GM12891 (cell line): Measurements from ENCODE around the gene LRP11.

Experiments used
- PAX5 ChIP-seq: IDR thresholded peaks from 2 replicates; pipeline ENCODE4 v1.6.1; 2011; ENCODE audit warnings: low read length, moderate library complexity, mild to moderate bottlenecking; ENCODE audit not compliant: insufficient read depth, severe bottlenecking
- POLR2A ChIP-seq: IDR thresholded peaks from 2 replicates; pipeline ENCODE4 v1.6.1; 2011; ENCODE audit warnings: low read depth, low read length, control low read depth
- POLR2AphosphoS5 ChIP-seq: IDR thresholded peaks from 2 replicates; pipeline ENCODE4 v1.6.1; 2011; ENCODE audit warnings: low read depth, low read length, control low read depth
- POU2F2 ChIP-seq: IDR thresholded peaks from 2 replicates; pipeline ENCODE4 v1.6.1; 2011; ENCODE audit warnings: low read depth, mild to moderate bottlenecking, control low read depth, low read length, moderate library complexity
- SPI1 ChIP-seq: IDR thresholded peaks from 2 replicates; pipeline ENCODE4 v1.6.1; 2011; ENCODE audit warnings: low read depth, low read length, control low read depth
- TAF1 ChIP-seq: IDR thresholded peaks from 2 replicates; pipeline ENCODE4 v1.6.1; 2011; ENCODE audit warnings: low read depth, low read length, control low read depth

DNA sequence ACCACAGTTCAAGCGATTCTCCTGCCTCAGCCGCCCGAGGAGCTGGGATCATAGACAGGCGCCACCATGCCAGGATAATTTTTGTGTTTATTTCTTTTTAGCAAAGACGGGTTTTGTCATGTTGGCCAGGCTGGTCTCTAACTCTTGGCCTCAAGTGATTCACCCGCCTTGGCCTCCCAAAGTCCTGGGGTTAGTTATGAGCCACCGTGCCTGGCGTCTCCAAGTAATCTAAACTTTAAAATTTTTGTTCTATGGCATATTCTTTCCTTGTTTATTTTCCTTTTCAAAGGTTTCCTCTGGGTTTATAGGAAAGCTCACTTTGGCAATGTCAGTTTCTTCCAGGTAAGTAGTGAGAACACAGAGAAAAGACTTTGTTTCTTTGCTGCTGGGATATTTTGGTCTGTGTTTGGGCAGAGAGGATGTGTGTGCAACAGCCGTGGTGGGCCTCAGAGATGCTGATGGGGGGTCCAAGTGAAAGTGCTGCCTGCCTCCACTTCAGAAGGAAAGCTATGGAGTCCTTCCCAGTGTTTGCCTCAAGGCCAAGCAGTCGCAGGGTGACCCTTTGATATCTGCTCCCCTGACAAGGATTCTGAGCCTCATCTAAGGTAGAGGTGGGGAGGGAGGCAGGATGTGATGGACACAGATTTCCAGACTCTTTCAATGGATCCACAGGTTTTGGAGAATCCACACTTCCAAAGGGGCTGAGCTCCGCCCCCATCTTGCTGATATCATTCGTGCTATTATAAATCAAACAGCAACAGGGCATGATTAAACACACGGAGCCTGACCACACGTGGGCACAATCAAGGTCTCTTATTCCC is 2.3 kb downstream of the LRP11 start:
- TF ChIP-seq POLR2AphosphoS5: no peak
- no peak for TF ChIP-seq POLR2A
- no peak for TF ChIP-seq PAX5
- no peak for TF ChIP-seq TAF1
- no peak for TF ChIP-seq SPI1
- no peak for TF ChIP-seq POU2F2
